GM12874 (cell line): ENCODE data around the gene ZNF503.
A peak's percentile ranks its signal among the peaks of the same experiment; 100 is the strongest.

Experiments
- TF ChIP-seq, protein P1 (sequence below): IDR thresholded peaks from 2 replicates; pipeline ENCODE4 v1.5.1; 2011; ENCODE audit warnings: low read depth, mild to moderate bottlenecking, control low read depth, low read length, moderate library complexity; ENCODE audit not compliant: insufficient read depth

The ZNF503 gene

GRCh38 chr10:75395932-75396630, 5.5 kb downstream of the ZNF503 start:
- TF ChIP-seq, protein P1, sequence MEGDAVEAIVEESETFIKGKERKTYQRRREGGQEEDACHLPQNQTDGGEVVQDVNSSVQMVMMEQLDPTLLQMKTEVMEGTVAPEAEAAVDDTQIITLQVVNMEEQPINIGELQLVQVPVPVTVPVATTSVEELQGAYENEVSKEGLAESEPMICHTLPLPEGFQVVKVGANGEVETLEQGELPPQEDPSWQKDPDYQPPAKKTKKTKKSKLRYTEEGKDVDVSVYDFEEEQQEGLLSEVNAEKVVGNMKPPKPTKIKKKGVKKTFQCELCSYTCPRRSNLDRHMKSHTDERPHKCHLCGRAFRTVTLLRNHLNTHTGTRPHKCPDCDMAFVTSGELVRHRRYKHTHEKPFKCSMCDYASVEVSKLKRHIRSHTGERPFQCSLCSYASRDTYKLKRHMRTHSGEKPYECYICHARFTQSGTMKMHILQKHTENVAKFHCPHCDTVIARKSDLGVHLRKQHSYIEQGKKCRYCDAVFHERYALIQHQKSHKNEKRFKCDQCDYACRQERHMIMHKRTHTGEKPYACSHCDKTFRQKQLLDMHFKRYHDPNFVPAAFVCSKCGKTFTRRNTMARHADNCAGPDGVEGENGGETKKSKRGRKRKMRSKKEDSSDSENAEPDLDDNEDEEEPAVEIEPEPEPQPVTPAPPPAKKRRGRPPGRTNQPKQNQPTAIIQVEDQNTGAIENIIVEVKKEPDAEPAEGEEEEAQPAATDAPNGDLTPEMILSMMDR, result no peak

GRCh38 chr10:75395066-75395931, 6.3 kb downstream of the ZNF503 start:
- TF ChIP-seq, protein P1, result peak; percentile 87

- TF ChIP-seq, protein P1, result no peak
Measured at GRCh38 chr10:75394221-75394620, 7.3 kb downstream of the ZNF503 start.

GRCh38 chr10:75392744-75393143, 8.8 kb downstream of the ZNF503 start:
- TF ChIP-seq, protein P1, result no peak

GRCh38 chr10:75392271-75392670, 9.3 kb downstream of the ZNF503 start:
- TF ChIP-seq, protein P1, result no peak

DNA sequence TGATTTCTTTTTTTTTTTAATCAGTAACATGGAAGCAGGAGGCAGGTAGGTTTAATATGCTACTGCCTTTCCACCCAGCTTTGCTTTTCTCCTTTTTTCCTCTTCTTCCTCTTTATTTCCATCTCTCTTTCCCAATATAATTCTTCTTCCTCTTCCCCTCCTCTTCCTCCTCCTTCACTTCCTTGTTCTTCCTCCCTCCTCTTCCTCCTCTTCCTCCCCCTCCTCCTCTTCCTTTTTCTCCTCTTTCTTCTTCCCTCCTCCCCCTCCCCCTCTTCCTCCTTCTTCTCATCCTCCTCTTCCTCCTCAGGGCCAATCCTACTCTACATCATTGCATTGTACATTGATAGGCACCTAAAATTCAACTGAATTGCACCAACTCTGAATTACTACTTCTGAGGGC, 11.4 kb downstream of the ZNF503 start:
- TF ChIP-seq, protein P1, result no peak

GRCh38 chr10:75388082-75388481, 13.5 kb downstream of the ZNF503 start:
- TF ChIP-seq, protein P1, result no peak
